Activated naive CD4-positive, alpha-beta T cell treated with anti-CD3 and anti-CD28 coated beads, Interleukin-2, amount 10 ng/mL, durations not matched to agents 7 days and 5 days (primary cell): Measurements from ENCODE around the gene MAOA.
"Not testable (repeated sequence)": the region's sequence is repeated elsewhere in the genome, so short reads cannot be mapped to it uniquely, and the experiment has no call there.

Experiments
- CTCF ChIA-PET: fragments of 350-600 bp; sonication (Branson Sonifier 250); formaldehyde crosslinking; loops from one replicate; lab custom pipeline; 2021; ENCODE audit warnings: antibody characterized with exemption; lab: Charles Lee
- DNase-seq: peaks from one replicate; pipeline ENCODE4 v3.0.0-alpha.2; 2020
- H3K27ac Mint-ChIP-seq: one replicate; pipeline ENCODE4 v1.8.0; 2021; ENCODE audit warnings: mild to moderate bottlenecking, moderate library complexity, mixed read lengths
- H3K27me3 Mint-ChIP-seq: one replicate; pipeline ENCODE4 v1.8.0; 2021; ENCODE audit warnings: mild to moderate bottlenecking, mixed read lengths
- H3K36me3 Mint-ChIP-seq: one replicate; pipeline ENCODE4 v1.8.0; 2021; ENCODE audit warnings: mixed read lengths
- H3K4me1 Mint-ChIP-seq: one replicate; pipeline ENCODE4 v1.8.0; 2021; ENCODE audit warnings: mixed read lengths
- H3K4me3 Mint-ChIP-seq: one replicate; pipeline ENCODE4 v1.8.0; 2021; ENCODE audit warnings: mild to moderate bottlenecking, moderate library complexity, mixed read lengths
- H3K9me3 Mint-ChIP-seq: one replicate; pipeline ENCODE4 v1.8.0; 2021; ENCODE audit warnings: mixed read lengths

The MAOA gene

DNA sequence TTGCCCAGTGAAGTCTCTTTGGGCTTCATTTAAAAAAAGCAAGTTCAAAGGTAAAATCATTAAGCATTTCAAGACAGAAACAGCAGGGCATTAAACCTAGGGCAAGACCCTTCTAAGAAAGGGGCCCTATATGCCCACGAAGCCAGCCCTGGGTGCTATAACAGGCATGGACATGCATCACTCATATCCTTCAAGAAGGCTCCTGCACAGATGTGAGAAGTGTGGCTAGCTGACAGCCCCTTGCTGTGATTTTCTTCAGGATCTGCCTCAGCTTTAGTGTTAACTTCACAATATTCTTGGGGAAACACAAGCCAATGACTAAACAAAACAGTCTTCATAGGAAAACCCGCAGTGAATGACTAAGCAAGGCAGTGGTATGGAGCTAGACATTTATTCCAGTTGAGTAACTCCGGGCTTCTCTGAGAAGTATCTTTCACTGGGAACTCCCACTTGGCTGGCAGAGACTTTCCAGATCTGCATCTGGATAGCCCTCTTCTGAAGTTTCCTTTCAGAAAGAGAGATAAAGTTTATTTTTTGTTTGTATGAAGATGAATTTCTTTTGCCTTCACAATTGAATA is 11.9 kb upstream of the MAOA start:
- Mint-ChIP-seq H3K4me3 (no peak overlapping the region), H3K9me3 (no peaks in the 10 kb centered on the region), H3K27ac (no peak overlapping the region), H3K36me3 (no peaks in the 10 kb centered on the region), H3K27me3 (no peaks in the 10 kb centered on the region), H3K4me1 (no peaks in the 10 kb centered on the region)
- CTCF ChIA-PET: no interaction called here
- DNase-seq: no peak

DNA sequence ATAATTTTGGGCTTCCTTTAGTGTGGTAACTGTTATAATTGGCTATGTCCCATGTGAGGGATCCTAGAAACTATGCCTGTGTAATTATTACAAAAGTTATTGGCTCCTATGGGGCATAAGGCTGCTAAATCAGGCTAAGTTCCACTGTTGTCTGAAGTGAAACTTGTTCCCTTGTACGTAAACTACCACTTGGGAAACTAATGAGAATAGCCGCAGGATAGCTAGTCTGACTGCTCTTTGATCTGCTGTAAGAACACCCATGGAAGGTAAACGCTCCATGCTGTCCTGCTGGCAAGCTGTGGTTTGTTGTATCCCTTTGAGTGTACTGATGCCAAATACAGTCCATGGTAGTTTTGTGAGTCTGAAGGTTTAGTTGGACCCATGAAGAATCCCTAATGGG is 9.3 kb upstream of the MAOA start:
- no peak for DNase-seq
- Mint-ChIP-seq H3K36me3 (no peaks in the 10 kb centered on the region), H3K27me3 (no peaks in the 10 kb centered on the region), H3K4me3 (no peak overlapping the region), H3K27ac (no peak overlapping the region), H3K9me3 (no peaks in the 10 kb centered on the region), H3K4me1 (no peaks in the 10 kb centered on the region)
- CTCF ChIA-PET: no interaction called here

DNA sequence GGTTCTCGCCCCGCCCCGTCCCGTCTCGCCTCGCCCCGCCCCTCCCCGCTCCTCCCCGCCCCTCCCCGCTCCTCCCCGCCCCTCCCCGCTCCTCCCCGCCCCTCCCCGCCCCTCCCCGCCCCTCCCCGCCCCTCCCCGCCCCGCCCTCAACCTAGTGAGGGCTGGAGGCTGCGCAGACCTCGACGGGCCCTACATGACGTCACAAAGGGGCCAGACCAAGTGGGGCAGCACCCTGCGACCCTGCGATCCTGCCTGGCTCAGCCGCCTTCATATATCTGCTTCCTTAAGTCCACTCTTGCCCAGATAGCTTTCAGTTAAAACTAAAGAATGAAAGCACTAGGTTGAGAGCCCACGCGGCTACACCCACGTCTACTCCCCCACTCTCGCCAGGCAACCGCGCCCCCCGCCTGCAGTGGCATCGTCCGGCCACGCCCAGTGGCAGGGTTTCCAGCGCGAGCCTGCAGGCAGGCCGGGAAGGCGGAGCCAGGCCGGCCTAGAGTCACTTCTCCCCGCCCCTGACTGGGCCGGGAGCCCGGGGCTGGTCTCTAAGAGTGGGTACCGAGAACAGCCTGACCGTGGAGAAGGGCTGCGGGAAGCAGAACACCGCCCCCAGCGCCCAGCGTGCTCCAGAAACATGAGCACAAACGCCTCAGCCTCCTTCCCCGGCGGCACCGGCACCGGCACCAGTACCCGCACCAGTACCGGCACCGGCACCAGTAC is 1.5 kb upstream of the MAOA start:
- H3K36me3 Mint-ChIP-seq: no peaks in the 10 kb centered on the region
- peak; percentile 85 for DNase-seq
- H3K27ac Mint-ChIP-seq: peak overlapping the region; percentile 92
- H3K9me3 Mint-ChIP-seq: no peaks in the 10 kb centered on the region
- H3K4me1 Mint-ChIP-seq: peaks cover 8% of the 10 kb centered on the region
- CTCF ChIA-PET: no interaction called here
- peaks cover 20% of the 10 kb centered on the region for H3K27me3 Mint-ChIP-seq
- peak overlapping the region; percentile 77 for H3K4me3 Mint-ChIP-seq

DNA sequence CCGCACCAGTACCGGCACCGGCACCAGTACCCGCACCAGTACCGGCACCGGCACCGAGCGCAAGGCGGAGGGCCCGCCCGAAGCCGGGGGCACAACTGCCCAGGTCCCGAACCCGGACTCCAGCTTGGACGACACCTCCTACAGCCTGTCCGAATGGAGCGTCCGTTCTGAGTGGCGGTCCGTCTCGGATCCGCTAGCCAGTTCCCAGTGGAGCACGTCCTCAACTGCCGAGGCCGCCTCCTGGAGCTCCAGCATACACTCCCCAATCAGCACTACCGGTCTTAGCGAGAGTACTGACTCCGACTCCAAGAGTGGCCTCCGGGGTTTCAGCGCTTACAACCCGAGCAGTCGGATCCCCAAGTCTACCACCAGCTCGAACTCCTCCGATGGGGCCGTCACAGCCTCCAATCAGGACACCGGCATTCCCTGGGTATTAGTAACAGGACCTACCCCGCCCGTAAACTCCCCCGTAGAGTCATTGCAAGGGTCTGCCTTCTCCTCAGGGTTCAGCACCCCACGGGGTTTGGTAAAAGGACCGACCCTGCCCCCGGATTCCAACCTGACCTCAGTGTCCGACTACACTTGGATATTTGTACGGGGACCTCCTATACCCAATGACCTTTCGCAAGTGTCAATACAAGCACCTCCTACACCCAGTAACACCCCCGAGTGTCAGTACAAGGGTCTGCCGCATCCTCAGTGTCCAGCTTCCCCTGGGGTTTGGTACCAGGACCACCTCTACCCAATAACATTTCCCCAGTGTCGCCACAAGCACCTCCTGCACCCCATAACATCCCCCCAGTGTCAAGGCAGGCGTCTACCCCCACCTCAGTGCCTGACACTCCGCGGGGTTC is 721 bp upstream of the MAOA start:
- DNase-seq: peak; percentile 33
- Mint-ChIP-seq H3K4me3 (peak overlapping the region; percentile 77), H3K27ac (no peak overlapping the region), H3K27me3 (peaks cover 20% of the 10 kb centered on the region), H3K9me3 (no peaks in the 10 kb centered on the region), H3K36me3 (no peaks in the 10 kb centered on the region), H3K4me1 (peaks cover 8% of the 10 kb centered on the region)
- CTCF ChIA-PET: no interaction called here

DNA sequence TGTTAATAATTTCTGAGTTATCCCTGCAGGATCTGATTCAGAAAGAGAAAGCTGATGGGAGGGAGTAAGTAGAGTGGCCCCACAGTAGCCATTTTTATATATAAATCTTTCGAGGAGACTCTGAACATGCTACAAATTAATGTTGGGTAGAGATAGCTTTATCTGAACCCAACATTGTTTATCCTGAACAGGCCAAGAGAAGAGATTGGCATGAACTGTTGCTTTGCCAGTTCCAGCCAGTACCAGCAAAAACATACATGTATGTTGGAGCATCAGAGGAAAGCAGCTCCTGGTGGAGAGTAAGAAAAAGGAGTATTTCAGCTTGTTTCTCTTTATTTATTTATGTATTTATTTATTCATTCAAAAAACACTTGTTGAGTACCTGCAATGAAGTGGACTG is 1.6 kb downstream of the MAOA start:
- peaks cover 8% of the 10 kb centered on the region for H3K4me1 Mint-ChIP-seq
- H3K27me3 Mint-ChIP-seq: peaks cover 20% of the 10 kb centered on the region
- DNase-seq: no peak
- H3K4me3 Mint-ChIP-seq: no peak overlapping the region
- CTCF ChIA-PET: interaction anchor here (0.6 kb wide), 1 partner anchor 968 kb away, joined by 3 read pairs; no protein-coding TSS in a partner anchor
- H3K9me3 Mint-ChIP-seq: no peaks in the 10 kb centered on the region
- H3K36me3 Mint-ChIP-seq: no peaks in the 10 kb centered on the region
- no peak overlapping the region for H3K27ac Mint-ChIP-seq

DNA sequence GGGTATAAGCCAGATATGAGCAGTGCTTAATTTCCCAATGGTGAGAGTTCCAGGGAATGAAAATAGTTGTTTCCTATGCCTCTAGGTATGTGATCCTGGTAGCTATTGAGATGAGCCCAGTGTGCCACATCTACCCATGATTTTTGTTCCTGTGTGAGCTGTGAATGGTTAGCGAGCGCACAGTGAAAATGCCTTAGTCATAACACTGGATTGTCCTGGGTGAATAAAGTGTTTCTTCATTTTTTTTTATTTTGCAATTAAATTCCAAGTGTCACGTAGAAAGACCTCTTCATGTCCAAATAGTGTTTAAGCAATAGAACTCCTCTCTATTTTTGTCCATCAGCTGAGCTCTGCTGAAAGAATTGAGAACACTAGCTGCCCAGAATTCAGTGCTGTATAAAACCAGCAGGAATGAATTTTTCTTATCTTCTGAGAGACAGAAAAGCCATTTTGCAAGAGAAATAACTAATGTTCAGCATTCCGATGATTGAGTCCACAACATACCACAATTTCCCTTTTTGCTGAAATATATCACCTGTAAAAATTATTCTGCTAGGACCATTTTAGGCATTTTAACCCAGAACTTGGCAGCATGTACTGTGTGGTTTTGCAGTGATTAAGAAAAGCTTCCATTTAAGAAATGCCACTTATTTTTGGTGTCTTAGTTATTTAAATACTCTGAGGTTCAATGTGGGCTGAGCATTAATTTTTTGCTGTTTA is 5.6 kb downstream of the MAOA start:
- CTCF ChIA-PET: no interaction called here
- Mint-ChIP-seq H3K36me3 (no peaks in the 10 kb centered on the region), H3K4me3 (no peak overlapping the region), H3K4me1 (no peaks in the 10 kb centered on the region), H3K27me3 (peaks cover 4% of the 10 kb centered on the region), H3K9me3 (no peaks in the 10 kb centered on the region), H3K27ac (no peak overlapping the region)
- no peak for DNase-seq

DNA sequence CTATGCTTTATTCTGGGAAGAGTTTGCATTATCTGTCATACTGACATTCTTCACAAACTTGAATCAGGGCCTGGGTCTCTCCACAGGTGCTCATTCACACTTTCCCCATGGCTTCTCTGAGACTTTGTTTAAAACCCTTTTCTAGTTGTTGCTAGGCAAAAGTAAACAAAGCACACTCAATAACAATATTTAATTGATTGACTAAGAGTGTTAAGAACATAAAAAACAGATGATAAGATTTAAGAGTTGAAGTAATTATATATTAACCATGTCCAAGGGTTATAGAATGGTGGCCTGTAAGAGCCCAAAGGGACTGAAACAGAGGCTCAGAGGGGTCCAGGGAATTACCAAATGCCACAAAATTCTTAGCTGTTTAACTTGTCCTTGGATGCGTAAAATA is 7.1 kb downstream of the MAOA start:
- Mint-ChIP-seq H3K4me1 (no peaks in the 10 kb centered on the region), H3K36me3 (no peaks in the 10 kb centered on the region), H3K27ac (no peak overlapping the region), H3K4me3 (no peak overlapping the region), H3K9me3 (no peaks in the 10 kb centered on the region), H3K27me3 (peaks cover 4% of the 10 kb centered on the region)
- CTCF ChIA-PET: no interaction called here
- no peak for DNase-seq

DNA sequence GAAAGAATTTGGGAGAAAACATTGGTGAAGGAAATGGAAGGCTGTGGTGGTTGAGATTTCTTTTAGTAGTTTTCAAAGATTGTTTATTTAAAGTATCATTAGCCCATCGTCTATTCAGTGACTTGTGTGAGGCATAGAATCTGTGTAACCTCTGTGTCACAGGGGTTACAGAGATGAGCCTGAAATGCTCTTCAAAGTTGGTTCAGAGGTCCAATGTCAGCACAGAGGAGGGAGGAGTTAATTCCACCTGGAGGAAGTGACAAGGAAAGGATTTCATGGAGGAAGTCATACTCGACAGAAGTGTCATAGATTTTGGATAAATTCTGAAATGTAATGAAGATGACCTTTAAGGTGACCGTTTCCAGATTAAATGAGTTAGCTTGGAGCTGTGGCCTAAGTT is 8.2 kb downstream of the MAOA start:
- Mint-ChIP-seq H3K4me3 (no peak overlapping the region), H3K27me3 (peaks cover 4% of the 10 kb centered on the region), H3K36me3 (no peaks in the 10 kb centered on the region), H3K9me3 (no peaks in the 10 kb centered on the region), H3K4me1 (no peaks in the 10 kb centered on the region), H3K27ac (no peak overlapping the region)
- no peak for DNase-seq
- CTCF ChIA-PET: interaction anchor here (0.6 kb wide), 1 partner anchor 707 kb away, joined by 3 read pairs; no protein-coding TSS in a partner anchor

DNA sequence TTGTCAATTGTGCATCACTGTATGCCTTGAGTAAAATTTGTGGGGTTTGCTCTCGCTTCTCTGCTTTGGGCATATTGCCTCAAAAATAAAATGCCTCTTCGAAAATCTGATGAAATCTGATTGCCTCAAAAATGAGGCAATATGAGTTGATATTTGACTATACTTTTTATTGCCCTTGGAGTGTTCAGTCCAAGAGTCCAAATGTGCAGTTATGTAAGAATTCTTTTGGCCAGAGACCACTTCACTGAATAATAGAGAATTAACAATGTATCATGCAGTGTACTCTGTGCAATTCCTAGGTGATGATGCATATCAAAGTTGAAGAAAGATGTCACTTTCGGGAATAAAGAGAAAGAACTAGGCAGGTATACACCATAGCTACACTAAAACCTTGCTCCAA is 8.6 kb downstream of the MAOA start:
- CTCF ChIA-PET: interaction anchor here (0.6 kb wide), 1 partner anchor 707 kb away, joined by 3 read pairs; no protein-coding TSS in a partner anchor
- no peaks in the 10 kb centered on the region for H3K4me1 Mint-ChIP-seq
- peaks cover 4% of the 10 kb centered on the region for H3K27me3 Mint-ChIP-seq
- no peak overlapping the region for H3K27ac Mint-ChIP-seq
- no peak for DNase-seq
- no peaks in the 10 kb centered on the region for H3K36me3 Mint-ChIP-seq
- H3K9me3 Mint-ChIP-seq: no peaks in the 10 kb centered on the region
- no peak overlapping the region for H3K4me3 Mint-ChIP-seq

DNA sequence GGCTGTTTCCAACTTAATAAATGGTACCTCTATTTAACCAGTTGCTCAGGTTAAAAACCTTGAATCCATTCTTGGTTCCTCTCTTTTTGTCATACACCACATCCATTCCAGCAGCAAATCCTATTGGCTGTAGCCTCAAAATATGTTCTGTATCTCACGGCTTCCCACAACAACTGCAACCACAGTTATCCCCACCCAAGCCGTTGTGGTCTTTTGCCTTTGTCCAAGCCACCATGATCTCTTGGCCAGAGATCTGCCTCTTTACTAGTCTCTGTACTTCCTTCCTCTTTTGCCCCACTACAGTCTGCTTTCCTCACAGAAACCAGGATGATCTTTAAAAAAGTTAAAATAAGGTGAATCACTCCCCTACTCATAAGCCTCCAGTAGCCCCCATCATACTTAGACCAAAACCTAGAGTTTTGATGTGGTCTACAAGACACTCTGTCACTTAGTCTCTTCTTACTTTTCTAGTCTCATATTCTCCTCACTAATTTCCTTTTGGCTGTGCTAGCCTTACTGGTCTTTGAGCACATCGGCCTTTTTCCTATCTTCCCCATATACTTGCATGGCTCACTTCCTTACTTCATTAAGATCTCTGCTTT is 10.3 kb downstream of the MAOA start:
- DNase-seq: no peak
- CTCF ChIA-PET: no interaction called here
- no peak overlapping the region for H3K27ac Mint-ChIP-seq
- no peaks in the 10 kb centered on the region for H3K9me3 Mint-ChIP-seq
- H3K4me1 Mint-ChIP-seq: no peaks in the 10 kb centered on the region
- peaks cover 4% of the 10 kb centered on the region for H3K27me3 Mint-ChIP-seq
- no peaks in the 10 kb centered on the region for H3K36me3 Mint-ChIP-seq
- no peak overlapping the region for H3K4me3 Mint-ChIP-seq

DNA sequence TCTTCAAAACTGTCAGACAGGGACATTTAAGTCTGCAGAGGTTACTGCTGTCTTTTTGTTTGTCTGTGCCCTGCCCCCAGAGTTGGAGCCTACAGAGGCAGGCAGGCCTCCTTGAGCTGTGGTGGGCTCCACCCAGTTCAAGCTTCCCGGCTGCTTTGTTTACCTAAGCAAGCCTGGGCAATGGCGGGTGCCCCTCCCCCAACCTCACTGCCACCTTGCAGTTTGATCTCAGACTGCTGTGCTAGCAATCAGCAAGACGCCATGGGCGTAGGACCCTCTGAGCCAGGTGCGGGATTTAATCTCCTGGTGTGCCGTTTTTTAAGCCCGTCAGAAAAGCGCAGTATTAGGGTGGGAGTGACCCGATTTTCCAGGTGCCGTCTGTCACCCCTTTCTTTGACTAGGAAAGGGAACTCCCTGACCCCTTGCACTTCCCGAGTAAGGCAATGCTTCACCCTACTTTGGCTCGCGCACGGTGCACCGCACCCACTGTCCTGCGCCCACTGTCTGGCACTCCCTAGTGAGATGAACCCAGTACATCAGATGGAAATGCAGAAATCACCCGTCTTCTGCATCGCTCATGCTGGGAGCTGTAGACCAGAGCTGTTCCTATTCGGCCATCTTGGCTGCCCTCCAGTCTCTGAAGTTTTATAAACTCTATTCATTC is 20.0 kb downstream of the MAOA start:
- H3K27me3 Mint-ChIP-seq, H3K4me1 Mint-ChIP-seq, H3K27ac Mint-ChIP-seq, H3K4me3 Mint-ChIP-seq, H3K9me3 Mint-ChIP-seq, CTCF ChIA-PET, DNase-seq, H3K36me3 Mint-ChIP-seq: not testable (repeated sequence)

DNA sequence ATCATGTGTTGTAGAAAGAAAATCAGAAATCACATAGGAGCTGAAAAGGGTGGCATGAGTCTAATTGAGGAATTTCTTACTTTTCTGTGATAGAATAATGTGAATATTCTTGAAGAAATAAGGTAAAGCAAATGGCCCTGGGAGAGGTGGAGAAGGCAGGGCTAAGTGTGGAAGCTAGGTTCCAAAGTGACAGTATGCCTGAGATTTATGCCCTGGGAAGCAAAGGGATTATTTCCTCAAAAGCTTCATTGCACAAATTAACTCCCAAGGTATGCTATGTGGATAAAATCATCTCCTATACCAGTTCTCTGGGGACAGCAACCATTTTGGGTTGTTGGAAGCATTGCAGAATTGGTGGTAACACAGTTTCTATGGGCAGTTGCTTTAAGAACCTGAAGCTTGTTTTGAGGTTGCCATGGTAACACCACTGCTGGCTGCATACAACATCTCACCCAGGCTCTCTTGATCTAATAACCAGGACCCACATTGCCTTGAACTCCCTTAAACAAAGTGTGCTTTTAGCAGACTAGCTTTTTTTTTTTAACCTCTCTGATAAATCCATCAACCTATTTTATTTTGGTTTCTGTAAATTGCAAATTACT is 21.0 kb downstream of the MAOA start:
- Mint-ChIP-seq H3K4me1 (no peaks in the 10 kb centered on the region), H3K36me3 (no peaks in the 10 kb centered on the region), H3K9me3 (no peaks in the 10 kb centered on the region), H3K4me3 (no peak overlapping the region), H3K27me3 (no peaks in the 10 kb centered on the region), H3K27ac (peak overlapping the region; percentile 45)
- CTCF ChIA-PET: no interaction called here
- DNase-seq: no peak

DNA sequence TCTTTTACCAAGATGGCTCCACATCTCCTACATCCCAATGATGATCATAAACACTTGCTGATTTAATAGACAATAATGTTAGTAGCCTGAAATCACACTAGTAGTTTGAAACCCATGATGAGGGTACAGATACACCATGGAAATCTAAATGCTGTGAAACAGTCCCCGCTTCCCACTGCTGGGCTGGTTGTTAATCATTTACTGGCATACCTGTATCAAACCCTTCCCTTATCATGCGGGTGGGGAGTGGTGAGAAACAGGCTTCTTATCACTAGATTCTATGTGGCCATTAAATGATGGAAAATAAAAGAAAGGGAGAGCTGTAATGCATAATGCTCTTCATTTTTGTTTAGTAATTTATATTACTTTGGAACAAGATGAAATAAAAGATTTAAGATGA is 21.9 kb downstream of the MAOA start:
- no peaks in the 10 kb centered on the region for H3K27me3 Mint-ChIP-seq
- H3K27ac Mint-ChIP-seq: no peak overlapping the region
- no peak overlapping the region for H3K4me3 Mint-ChIP-seq
- no peaks in the 10 kb centered on the region for H3K36me3 Mint-ChIP-seq
- CTCF ChIA-PET: no interaction called here
- H3K4me1 Mint-ChIP-seq: no peaks in the 10 kb centered on the region
- no peaks in the 10 kb centered on the region for H3K9me3 Mint-ChIP-seq
- DNase-seq: no peak
